ENCODE results near the gene IFNLR1. TPM values are rescaled to one million over a fixed set of nuclear protein-coding genes. Genes with fewer than 3 reads are reported as not detected.

The IFNLR1 gene
- polyA plus RNA-seq, 1 donor (not counting 4 experiments of a cell fraction or from before 2014, with no cell fraction given) = 3.4 TPM

DNA sequence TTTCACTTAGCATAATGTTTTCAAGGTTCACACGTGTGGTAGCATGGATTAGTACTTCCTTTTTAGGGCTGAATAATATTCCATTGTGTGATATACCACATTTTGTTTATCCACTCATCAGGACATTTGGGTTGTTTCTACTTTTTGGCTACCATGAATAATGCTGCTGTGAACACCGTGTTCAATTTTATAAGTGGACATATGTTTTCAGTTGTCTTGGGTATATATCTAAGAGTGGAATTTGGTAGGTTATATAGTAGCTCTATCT is 47.9 kb downstream of the IFNLR1 start:
- no peaks in the 10 kb centered on the region for H3K9me3 ChIP-seq (ENCODE audit: control insufficient read depth, low read depth, low read length)
- no peak overlapping the region for H3K27ac ChIP-seq (ENCODE audit: control insufficient read depth, insufficient read depth, low read length)
- H3K9ac ChIP-seq (ENCODE audit: control insufficient read depth, extremely low read depth, insufficient read depth, low read length) = no peak overlapping the region
- H2AFZ ChIP-seq (ENCODE audit: control insufficient read depth, low read length) = no peak overlapping the region
- H3K4me1 ChIP-seq (ENCODE audit: control insufficient read depth, extremely low read depth, insufficient read depth, low read length) = peaks cover 18% of the 10 kb centered on the region
- no peaks in the 10 kb centered on the region for H3K36me3 ChIP-seq (ENCODE audit: control insufficient read depth in 2 of 2, extremely low read depth in 1 of 2, insufficient read depth in 2 of 2, low read length in 2 of 2)
- DNase-seq (ENCODE audit: low read depth, low spot score) (no peak), FAIRE-seq (no peak)
- H3K4me2 ChIP-seq (ENCODE audit: control insufficient read depth, extremely low read depth, insufficient read depth, low read depth, low read length) = no peak overlapping the region
- dilution Hi-C loops (cut with MboI; ENCODE audit: extremely low pct_ligation_motif_present, low sequenced_read_pairs) = no loop called here
- no peak overlapping the region for H3K4me3 ChIP-seq (ENCODE audit: control insufficient read depth in 2 of 3, extremely low read depth in 1 of 3, insufficient read depth in 2 of 3, low read depth in 1 of 3, low read length in 3 of 3)
- no peaks in the 10 kb centered on the region for H3K27me3 ChIP-seq (ENCODE audit: control insufficient read depth, extremely low read depth, insufficient read depth, low read length)
- TF ChIP-seq, protein P1, sequence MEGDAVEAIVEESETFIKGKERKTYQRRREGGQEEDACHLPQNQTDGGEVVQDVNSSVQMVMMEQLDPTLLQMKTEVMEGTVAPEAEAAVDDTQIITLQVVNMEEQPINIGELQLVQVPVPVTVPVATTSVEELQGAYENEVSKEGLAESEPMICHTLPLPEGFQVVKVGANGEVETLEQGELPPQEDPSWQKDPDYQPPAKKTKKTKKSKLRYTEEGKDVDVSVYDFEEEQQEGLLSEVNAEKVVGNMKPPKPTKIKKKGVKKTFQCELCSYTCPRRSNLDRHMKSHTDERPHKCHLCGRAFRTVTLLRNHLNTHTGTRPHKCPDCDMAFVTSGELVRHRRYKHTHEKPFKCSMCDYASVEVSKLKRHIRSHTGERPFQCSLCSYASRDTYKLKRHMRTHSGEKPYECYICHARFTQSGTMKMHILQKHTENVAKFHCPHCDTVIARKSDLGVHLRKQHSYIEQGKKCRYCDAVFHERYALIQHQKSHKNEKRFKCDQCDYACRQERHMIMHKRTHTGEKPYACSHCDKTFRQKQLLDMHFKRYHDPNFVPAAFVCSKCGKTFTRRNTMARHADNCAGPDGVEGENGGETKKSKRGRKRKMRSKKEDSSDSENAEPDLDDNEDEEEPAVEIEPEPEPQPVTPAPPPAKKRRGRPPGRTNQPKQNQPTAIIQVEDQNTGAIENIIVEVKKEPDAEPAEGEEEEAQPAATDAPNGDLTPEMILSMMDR (optimal IDR thresholded peaks at IDR 0.05 in 1 of 3, IDR thresholded peaks at IDR 0.05 in 1 of 3, conservative IDR thresholded peaks at IDR 0.05 in 1 of 3; ENCODE audit: extremely low read depth in 1 of 3, insufficient read depth in 2 of 3, low read length in 3 of 3) = no peak
- no peak for TF ChIP-seq EZH2 (IDR thresholded peaks at IDR 0.05; ENCODE audit: low read length)
- no peaks in the 10 kb centered on the region for H3K79me2 ChIP-seq (ENCODE audit: control insufficient read depth, insufficient read depth, low read length)
- no peaks in the 10 kb centered on the region for H4K20me1 ChIP-seq (ENCODE audit: control insufficient read depth, extremely low read depth, insufficient read depth, low read length)
- no peaks in the 10 kb centered on the region for H3K9me1 ChIP-seq (ENCODE audit: control insufficient read depth, extremely low read depth, insufficient read depth, low read length)

DNA sequence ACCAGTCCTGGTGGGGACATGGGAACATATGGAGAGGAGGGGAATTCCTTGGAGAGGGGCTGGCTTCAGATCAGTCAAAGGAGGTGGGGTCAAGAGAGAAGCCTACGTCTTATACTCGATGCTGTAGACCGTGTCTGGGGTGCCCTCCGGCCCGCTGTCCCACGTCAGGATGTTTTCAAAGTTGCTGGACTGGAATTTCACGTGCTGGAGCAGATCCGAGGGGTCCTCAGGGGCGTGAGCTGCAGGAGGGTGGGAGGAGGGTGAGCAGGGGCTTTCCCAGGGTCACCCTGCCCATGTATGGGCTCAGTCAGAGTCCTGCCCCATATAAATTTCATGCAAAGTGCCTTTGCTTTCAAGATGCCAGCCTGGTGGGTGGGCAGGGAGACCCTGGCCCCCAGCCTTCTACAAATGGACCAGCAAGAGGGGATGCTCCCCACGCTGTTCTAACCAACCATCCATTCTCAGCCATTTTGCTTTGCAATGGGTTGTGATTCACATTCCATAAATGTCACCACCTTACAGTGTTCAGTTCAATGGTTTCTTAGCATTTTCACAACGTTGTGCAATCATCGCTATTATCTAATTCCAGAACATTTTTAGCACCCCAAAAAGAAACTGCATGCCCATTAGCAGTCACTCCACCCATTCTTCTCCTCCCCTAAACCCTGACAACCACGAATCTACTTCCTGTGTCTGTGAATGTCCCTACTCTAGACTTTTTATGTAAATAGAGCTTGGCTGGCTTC is 48.4 kb downstream of the IFNLR1 start:
- no peaks in the 10 kb centered on the region for H3K36me3 ChIP-seq (ENCODE audit: control insufficient read depth in 2 of 2, extremely low read depth in 1 of 2, insufficient read depth in 2 of 2, low read length in 2 of 2)
- no peak overlapping the region for H3K4me2 ChIP-seq (ENCODE audit: control insufficient read depth, extremely low read depth, insufficient read depth, low read depth, low read length)
- peaks cover 14% of the 10 kb centered on the region for H3K4me1 ChIP-seq (ENCODE audit: control insufficient read depth, extremely low read depth, insufficient read depth, low read length)
- H3K9ac ChIP-seq (ENCODE audit: control insufficient read depth, extremely low read depth, insufficient read depth, low read length) = no peak overlapping the region
- H4K20me1 ChIP-seq (ENCODE audit: control insufficient read depth, extremely low read depth, insufficient read depth, low read length) = no peaks in the 10 kb centered on the region
- no peaks in the 10 kb centered on the region for H3K9me1 ChIP-seq (ENCODE audit: control insufficient read depth, extremely low read depth, insufficient read depth, low read length)
- no peaks in the 10 kb centered on the region for H3K9me3 ChIP-seq (ENCODE audit: control insufficient read depth, low read depth, low read length)
- dilution Hi-C loops (cut with MboI; ENCODE audit: extremely low pct_ligation_motif_present, low sequenced_read_pairs) = no loop called here
- H3K4me3 ChIP-seq (ENCODE audit: control insufficient read depth in 2 of 3, extremely low read depth in 1 of 3, insufficient read depth in 2 of 3, low read depth in 1 of 3, low read length in 3 of 3) = no peak overlapping the region
- no peak for TF ChIP-seq EZH2 (IDR thresholded peaks at IDR 0.05; ENCODE audit: low read length)
- no peak for DNase-seq (ENCODE audit: low read depth, low spot score)
- no peak overlapping the region for H3K27ac ChIP-seq (ENCODE audit: control insufficient read depth, insufficient read depth, low read length)
- H2AFZ ChIP-seq (ENCODE audit: control insufficient read depth, low read length) = no peak overlapping the region
- no peak for FAIRE-seq
- no peaks in the 10 kb centered on the region for H3K27me3 ChIP-seq (ENCODE audit: control insufficient read depth, extremely low read depth, insufficient read depth, low read length)
- H3K79me2 ChIP-seq (ENCODE audit: control insufficient read depth, insufficient read depth, low read length) = no peaks in the 10 kb centered on the region
